HEK293 (cell line): ENCODE measurements around the gene ZNF780B.
A peak's percentile ranks its signal among the peaks of the same experiment; 100 is the strongest.

Experiments used
- BCL11A ChIP-seq: fragments of 450-650 bp; formaldehyde crosslinking; IDR thresholded peaks from 2 replicates; pipeline ENCODE4 v1.5.1; 2016; ENCODE audit warnings: low read depth, missing biosample characterization, missing genetic modification characterization
- BCL6B ChIP-seq: fragments of 450-650 bp; formaldehyde crosslinking; IDR thresholded peaks from 2 replicates; pipeline ENCODE4 v1.5.1; 2017; ENCODE audit warnings: missing biosample characterization, missing genetic modification characterization
- ELK4 ChIP-seq: IDR thresholded peaks from 2 replicates; pipeline ENCODE4 v1.6.1; 2011; ENCODE audit warnings: mild to moderate bottlenecking, low read depth, low read length, borderline replicate concordance
- GLIS1 ChIP-seq: fragments of 450-650 bp; formaldehyde crosslinking; IDR thresholded peaks from 2 replicates; pipeline ENCODE4 v1.5.1; 2016; ENCODE audit warnings: missing biosample characterization, missing genetic modification characterization
- GLIS2 ChIP-seq: fragments of 450-650 bp; formaldehyde crosslinking; IDR thresholded peaks from 2 replicates; pipeline ENCODE4 v1.5.1; 2016; ENCODE audit warnings: missing biosample characterization, missing genetic modification characterization
- HOXC10 ChIP-seq: sonication (generic); formaldehyde crosslinking; IDR thresholded peaks from 2 replicates; pipeline ENCODE4 v1.8.1; 2023; ENCODE audit warnings: mild to moderate bottlenecking, missing genetic modification reagents
- HOXD13 ChIP-seq: sonication (generic); formaldehyde crosslinking; IDR thresholded peaks from 2 replicates; pipeline ENCODE4 v1.8.0; 2022; ENCODE audit warnings: missing genetic modification reagents, borderline replicate concordance
- KLF10 ChIP-seq: fragments of 450-650 bp; IDR thresholded peaks from 2 replicates; pipeline ENCODE4 v1.5.1; 2018; ENCODE audit warnings: missing biosample characterization, mild to moderate bottlenecking, missing genetic modification characterization
- KLF17 ChIP-seq: fragments of 450-650 bp; formaldehyde crosslinking; IDR thresholded peaks from 2 replicates; pipeline ENCODE4 v1.5.1; 2016; ENCODE audit warnings: missing biosample characterization, missing genetic modification characterization
- TSHZ1 ChIP-seq: fragments of 450-650 bp; formaldehyde crosslinking; IDR thresholded peaks from 2 replicates; pipeline ENCODE4 v1.5.1; 2016; ENCODE audit warnings: missing biosample characterization, missing genetic modification characterization, borderline replicate concordance
- ZBTB1 ChIP-seq: fragments of 450-650 bp; formaldehyde crosslinking; IDR thresholded peaks from 2 replicates; pipeline ENCODE4 v1.5.1; 2016; ENCODE audit warnings: missing biosample characterization, missing genetic modification characterization
- ZBTB17 ChIP-seq: fragments of 450-650 bp; formaldehyde crosslinking; IDR thresholded peaks from 2 replicates; pipeline ENCODE4 v1.5.1; 2016; ENCODE audit warnings: missing biosample characterization, missing genetic modification characterization
- ZEB2 ChIP-seq: fragments of 450-650 bp; formaldehyde crosslinking; IDR thresholded peaks from 2 replicates; pipeline ENCODE4 v1.5.1; 2016; ENCODE audit warnings: missing biosample characterization, missing genetic modification characterization
- ZNF114 ChIP-seq: fragments of 450-650 bp; formaldehyde crosslinking; IDR thresholded peaks from 2 replicates; pipeline ENCODE4 v1.5.0; 2017; ENCODE audit warnings: missing biosample characterization, missing genetic modification characterization
- ZNF140 ChIP-seq: fragments of 450-650 bp; formaldehyde crosslinking; IDR thresholded peaks from 2 replicates; pipeline ENCODE4 v1.5.1; 2016; ENCODE audit warnings: missing biosample characterization, missing genetic modification characterization
- ZNF16 ChIP-seq: fragments of 450-650 bp; formaldehyde crosslinking; IDR thresholded peaks from 2 replicates; pipeline ENCODE4 v1.5.1; 2016; ENCODE audit warnings: low read depth, missing biosample characterization, missing genetic modification characterization
- ZNF169 ChIP-seq: fragments of 450-650 bp; formaldehyde crosslinking; IDR thresholded peaks from 2 replicates; pipeline ENCODE4 v1.5.1; 2016; ENCODE audit warnings: missing biosample characterization, missing genetic modification characterization
- ZNF18 ChIP-seq: fragments of 450-650 bp; formaldehyde crosslinking; IDR thresholded peaks from 2 replicates; pipeline ENCODE4 v1.5.1; 2016; ENCODE audit warnings: missing biosample characterization, missing genetic modification characterization
- ZNF26 ChIP-seq: fragments of 450-650 bp; formaldehyde crosslinking; IDR thresholded peaks from 2 replicates; pipeline ENCODE4 v1.5.1; 2016; ENCODE audit warnings: missing biosample characterization, missing genetic modification characterization
- ZNF394 ChIP-seq: fragments of 450-650 bp; formaldehyde crosslinking; IDR thresholded peaks from 2 replicates; pipeline ENCODE4 v1.5.1; 2016; ENCODE audit warnings: missing biosample characterization, missing genetic modification characterization, mild to moderate bottlenecking, moderate library complexity, borderline replicate concordance
- ZNF692 ChIP-seq: fragments of 450-650 bp; formaldehyde crosslinking; IDR thresholded peaks from 2 replicates; pipeline ENCODE4 v1.5.1; 2016; ENCODE audit warnings: missing biosample characterization, missing genetic modification characterization

The ZNF780B gene

GRCh38 chr19:40055832-40056504, at the start of gene ZNF780B (continued):
- TF ChIP-seq ZNF26 (tag by site-specific recombination): no peak
- TF ChIP-seq GLIS2 (tag by site-specific recombination): peak; percentile 93
- TF ChIP-seq KLF10 (tag by site-specific recombination): 0 out of 2 replicates have a peak, but pooled peaks have one; percentile 11
- peak; percentile 41; the same call in 1 of the 2 replicates for TF ChIP-seq ZNF18 (tag by site-specific recombination)
- TF ChIP-seq GLIS1: peak; percentile 98
- TF ChIP-seq ZNF692 (tag by site-specific recombination): peak; percentile 88
- TF ChIP-seq BCL11A: no peak
- TF ChIP-seq ZBTB17 (tag by site-specific recombination): peak; percentile 95
- TF ChIP-seq HOXC10 (CRISPR knock-in tag): no peak
- peak; percentile 69 for TF ChIP-seq ZEB2
- peak; percentile 49; the same call in 1 of the 2 replicates for TF ChIP-seq ZNF394 (tag by site-specific recombination)
- TF ChIP-seq TSHZ1 (tag by site-specific recombination): 0 out of 2 replicates have a peak, but pooled peaks have one; percentile 13
- TF ChIP-seq ZNF140: no peak
- TF ChIP-seq ELK4: no peak
- 0 out of 2 replicates have a peak, but pooled peaks have one; percentile 1 for TF ChIP-seq ZNF16 (tag by site-specific recombination)
- no peak for TF ChIP-seq ZNF114 (tag by site-specific recombination)
- peak; percentile 89; the same call in 1 of the 2 replicates for TF ChIP-seq KLF17 (tag by site-specific recombination)
- no peak for TF ChIP-seq ZBTB1 (tag by site-specific recombination)
- TF ChIP-seq HOXD13 (CRISPR knock-in tag): no peak
- TF ChIP-seq ZNF169 (tag by site-specific recombination): 0 out of 2 replicates have a peak, but pooled peaks have one; percentile 62
- no peak for TF ChIP-seq BCL6B
